ENCODE measurements around the gene LDHAL6A.

LDHAL6A gene

DNA sequence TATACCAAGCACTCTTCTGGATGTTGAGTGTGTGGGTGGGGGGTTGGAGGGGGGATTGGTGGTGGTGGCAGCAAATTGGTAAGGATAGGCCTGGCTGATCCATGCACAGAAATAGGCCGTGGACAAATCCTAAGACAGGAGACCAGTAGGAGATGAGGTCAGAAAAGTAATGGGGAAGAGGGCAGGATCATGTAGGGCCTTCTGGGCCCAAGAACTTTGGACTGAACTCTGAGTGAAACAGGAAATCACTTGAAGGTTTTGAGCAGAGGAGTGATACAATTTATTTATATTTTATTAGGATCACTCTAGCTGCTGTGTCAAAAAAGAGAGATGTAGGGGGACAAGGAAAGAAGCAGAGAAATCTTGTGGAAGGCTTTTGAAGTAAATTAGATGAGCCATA is 42.4 kb downstream of the LDHAL6A start:
- Mint-ChIP-seq H3K9me3 (no peaks in the 10 kb centered on the region), H3K4me3 (no peak overlapping the region), H3K27me3 (ENCODE audit: low read depth) (no peaks in the 10 kb centered on the region), H3K4me1 (ENCODE audit: low read depth) (no peaks in the 10 kb centered on the region), H3K27ac (no peak overlapping the region), H3K36me3 (ENCODE audit: low read depth) (peaks cover 43% of the 10 kb centered on the region)
- DNase-seq (ENCODE audit: low spot score): no peak

DNA sequence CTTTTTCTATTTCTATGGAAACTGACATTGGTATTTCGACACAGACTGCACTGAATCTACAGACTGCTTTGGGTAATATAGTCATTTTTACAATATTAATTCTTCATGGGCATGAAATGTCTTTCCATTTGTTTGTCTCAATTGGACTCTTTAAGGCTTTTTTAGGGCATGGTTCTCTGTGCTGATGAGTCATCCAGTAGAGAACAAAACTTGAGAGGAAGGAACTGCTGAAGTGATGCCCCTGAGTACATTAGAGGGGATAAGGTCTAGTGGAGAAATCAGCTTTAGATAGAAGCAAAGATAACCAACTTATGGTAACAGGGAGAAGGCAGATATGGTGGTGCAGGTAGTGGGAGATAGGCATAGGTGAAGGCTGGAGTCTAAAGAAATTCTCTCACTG is 46.0 kb downstream of the LDHAL6A start:
- H3K4me1 Mint-ChIP-seq (ENCODE audit: low read depth): no peaks in the 10 kb centered on the region
- no peak for DNase-seq (ENCODE audit: low spot score)
- H3K36me3 Mint-ChIP-seq (ENCODE audit: low read depth): peaks cover 47% of the 10 kb centered on the region
- H3K9me3 Mint-ChIP-seq: no peaks in the 10 kb centered on the region
- H3K4me3 Mint-ChIP-seq: no peak overlapping the region
- no peaks in the 10 kb centered on the region for H3K27me3 Mint-ChIP-seq (ENCODE audit: low read depth)
- no peak overlapping the region for H3K27ac Mint-ChIP-seq

DNA sequence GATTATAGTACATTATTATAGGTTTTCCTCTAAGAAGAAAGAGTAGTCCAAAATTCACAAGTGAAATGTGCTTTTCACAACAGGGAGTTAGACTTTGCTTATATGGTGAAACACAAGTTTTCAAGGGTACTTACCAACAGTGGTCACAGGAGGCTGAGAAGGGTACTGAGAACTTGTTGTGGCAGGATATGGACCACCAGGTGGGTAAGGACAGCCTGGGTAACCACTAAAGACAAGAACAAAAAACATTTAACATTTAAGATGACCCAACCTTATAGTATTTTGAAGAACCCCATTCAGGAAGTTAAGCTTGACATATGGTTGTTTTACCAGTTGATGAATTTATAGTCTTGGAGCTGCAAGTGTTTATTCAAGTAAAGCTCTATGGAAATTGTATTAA is 46.7 kb downstream of the LDHAL6A start:
- Mint-ChIP-seq H3K4me3 (no peak overlapping the region), H3K9me3 (no peaks in the 10 kb centered on the region), H3K4me1 (ENCODE audit: low read depth) (no peaks in the 10 kb centered on the region), H3K27ac (no peak overlapping the region), H3K27me3 (ENCODE audit: low read depth) (no peaks in the 10 kb centered on the region), H3K36me3 (ENCODE audit: low read depth) (peaks cover 51% of the 10 kb centered on the region)
- DNase-seq (ENCODE audit: low spot score): no peak

DNA sequence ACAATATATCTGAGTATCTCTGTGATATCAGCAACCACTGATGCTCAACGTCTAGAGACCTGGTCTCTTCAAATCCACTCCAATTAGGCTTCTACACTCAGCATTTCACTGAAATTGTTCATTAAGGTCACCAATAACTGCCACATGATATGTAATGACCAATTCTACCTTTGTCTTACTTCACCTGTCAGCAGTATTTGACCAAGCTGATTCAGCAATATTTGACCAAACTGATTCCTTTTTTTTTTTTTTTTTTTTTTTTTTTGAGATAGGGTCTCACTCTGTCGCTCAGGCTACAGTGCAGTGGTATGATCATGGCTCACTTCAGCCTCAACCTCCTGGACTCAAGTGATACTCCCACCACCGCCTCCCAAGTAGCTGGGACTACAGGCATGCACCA is 65.5 kb downstream of the LDHAL6A start:
- Mint-ChIP-seq H3K27ac (no peak overlapping the region), H3K4me3 (no peak overlapping the region), H3K9me3 (no peaks in the 10 kb centered on the region), H3K4me1 (ENCODE audit: low read depth) (peaks cover 13% of the 10 kb centered on the region), H3K27me3 (ENCODE audit: low read depth) (no peaks in the 10 kb centered on the region), H3K36me3 (ENCODE audit: low read depth) (peaks cover 17% of the 10 kb centered on the region)
- DNase-seq (ENCODE audit: low spot score): no peak

DNA sequence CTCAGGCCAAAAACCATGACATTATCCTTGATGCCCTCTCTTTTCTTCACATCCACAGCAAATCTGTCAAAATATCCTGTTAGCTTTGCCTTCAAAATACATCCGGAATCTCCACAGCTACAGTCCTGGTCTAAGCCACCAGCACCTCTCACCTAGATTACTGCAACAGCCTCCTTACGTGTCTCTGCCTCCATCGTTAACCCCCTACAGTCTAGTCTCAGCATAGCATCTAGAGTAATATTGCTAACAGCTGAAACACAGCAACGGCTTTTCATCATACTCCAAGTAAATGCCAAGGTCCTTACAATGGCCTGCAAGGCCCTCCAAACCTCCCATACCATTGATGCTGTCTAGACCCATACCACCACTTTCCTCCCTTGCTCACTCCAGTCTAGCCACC is 66.7 kb downstream of the LDHAL6A start:
- DNase-seq (ENCODE audit: low spot score): no peak
- Mint-ChIP-seq H3K27me3 (ENCODE audit: low read depth) (no peaks in the 10 kb centered on the region), H3K4me3 (no peak overlapping the region), H3K36me3 (ENCODE audit: low read depth) (peaks cover 24% of the 10 kb centered on the region), H3K4me1 (ENCODE audit: low read depth) (peaks cover 15% of the 10 kb centered on the region), H3K9me3 (no peaks in the 10 kb centered on the region), H3K27ac (peak overlapping the region; percentile 8)

DNA sequence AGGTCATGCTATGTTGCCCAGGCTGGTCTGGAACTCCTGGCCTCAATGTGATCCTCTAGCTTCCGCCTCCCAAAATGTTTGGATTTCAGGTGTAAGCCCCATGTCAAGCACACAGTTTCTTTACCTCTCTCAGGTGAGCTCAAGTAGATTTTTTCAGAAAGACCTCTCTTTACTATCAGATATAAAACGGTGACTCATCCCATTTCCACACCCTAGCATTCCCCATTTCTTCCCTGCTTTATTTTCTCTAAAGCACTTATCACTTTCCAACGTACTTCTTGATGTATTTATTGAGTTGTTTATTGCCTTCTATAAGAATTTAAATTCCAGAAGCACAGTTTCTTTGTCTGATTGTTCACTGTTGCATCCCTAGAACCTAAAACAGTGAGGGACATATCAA is 67.4 kb downstream of the LDHAL6A start:
- H3K4me1 Mint-ChIP-seq (ENCODE audit: low read depth): peaks cover 20% of the 10 kb centered on the region
- peaks cover 24% of the 10 kb centered on the region for H3K36me3 Mint-ChIP-seq (ENCODE audit: low read depth)
- no peak for DNase-seq (ENCODE audit: low spot score)
- no peak overlapping the region for H3K4me3 Mint-ChIP-seq
- no peaks in the 10 kb centered on the region for H3K27me3 Mint-ChIP-seq (ENCODE audit: low read depth)
- no peak overlapping the region for H3K27ac Mint-ChIP-seq
- H3K9me3 Mint-ChIP-seq: no peaks in the 10 kb centered on the region

DNA sequence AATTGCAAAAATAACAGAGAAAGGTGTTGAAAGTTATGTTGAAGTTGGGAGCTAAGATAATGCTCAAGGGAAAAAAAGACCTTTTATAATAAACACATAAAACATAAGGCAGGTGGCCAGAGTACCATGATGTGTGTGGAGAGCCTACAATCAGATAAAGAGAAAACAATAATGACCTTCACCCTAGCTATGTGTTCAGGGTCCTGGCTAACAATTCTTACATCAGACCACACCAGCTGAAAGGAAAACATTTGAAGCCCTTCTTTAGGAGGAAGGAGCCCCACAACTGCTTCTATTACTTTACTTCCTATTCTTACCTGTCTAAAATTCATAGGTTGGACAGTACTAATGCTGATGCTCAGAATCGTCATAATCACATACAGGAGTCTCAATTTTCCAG is 68.6 kb downstream of the LDHAL6A start:
- no peaks in the 10 kb centered on the region for H3K27me3 Mint-ChIP-seq (ENCODE audit: low read depth)
- H3K36me3 Mint-ChIP-seq (ENCODE audit: low read depth): peaks cover 20% of the 10 kb centered on the region
- no peak for DNase-seq (ENCODE audit: low spot score)
- no peaks in the 10 kb centered on the region for H3K9me3 Mint-ChIP-seq
- H3K4me1 Mint-ChIP-seq (ENCODE audit: low read depth): peaks cover 20% of the 10 kb centered on the region
- H3K4me3 Mint-ChIP-seq: no peak overlapping the region
- peak overlapping the region; percentile 39 for H3K27ac Mint-ChIP-seq

DNA sequence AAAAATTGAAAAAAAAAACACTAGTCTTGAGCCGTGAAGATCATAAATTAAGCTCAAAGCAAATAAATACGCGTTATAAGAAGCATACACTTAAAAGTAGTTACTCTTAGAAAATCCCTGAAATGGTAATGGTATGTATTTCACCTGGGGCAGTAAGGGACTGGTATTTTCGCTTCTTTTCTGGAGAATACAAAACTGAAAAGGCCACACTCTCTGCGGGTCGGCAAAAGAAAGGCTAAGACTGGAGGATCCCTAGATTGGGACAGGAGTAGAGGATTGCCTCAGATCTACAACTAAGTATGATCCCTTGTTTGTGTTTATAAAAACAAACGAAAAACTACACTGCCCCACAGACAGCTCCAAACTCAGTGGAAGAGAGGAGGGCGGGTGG is 70.5 kb downstream of the LDHAL6A start:
- DNase-seq (ENCODE audit: low spot score): no peak
- peaks cover 20% of the 10 kb centered on the region for H3K36me3 Mint-ChIP-seq (ENCODE audit: low read depth)
- no peaks in the 10 kb centered on the region for H3K27me3 Mint-ChIP-seq (ENCODE audit: low read depth)
- peaks cover 20% of the 10 kb centered on the region for H3K4me1 Mint-ChIP-seq (ENCODE audit: low read depth)
- H3K9me3 Mint-ChIP-seq: no peaks in the 10 kb centered on the region
- H3K4me3 Mint-ChIP-seq: peak overlapping the region; percentile 100
- peak overlapping the region; percentile 100 for H3K27ac Mint-ChIP-seq

DNA sequence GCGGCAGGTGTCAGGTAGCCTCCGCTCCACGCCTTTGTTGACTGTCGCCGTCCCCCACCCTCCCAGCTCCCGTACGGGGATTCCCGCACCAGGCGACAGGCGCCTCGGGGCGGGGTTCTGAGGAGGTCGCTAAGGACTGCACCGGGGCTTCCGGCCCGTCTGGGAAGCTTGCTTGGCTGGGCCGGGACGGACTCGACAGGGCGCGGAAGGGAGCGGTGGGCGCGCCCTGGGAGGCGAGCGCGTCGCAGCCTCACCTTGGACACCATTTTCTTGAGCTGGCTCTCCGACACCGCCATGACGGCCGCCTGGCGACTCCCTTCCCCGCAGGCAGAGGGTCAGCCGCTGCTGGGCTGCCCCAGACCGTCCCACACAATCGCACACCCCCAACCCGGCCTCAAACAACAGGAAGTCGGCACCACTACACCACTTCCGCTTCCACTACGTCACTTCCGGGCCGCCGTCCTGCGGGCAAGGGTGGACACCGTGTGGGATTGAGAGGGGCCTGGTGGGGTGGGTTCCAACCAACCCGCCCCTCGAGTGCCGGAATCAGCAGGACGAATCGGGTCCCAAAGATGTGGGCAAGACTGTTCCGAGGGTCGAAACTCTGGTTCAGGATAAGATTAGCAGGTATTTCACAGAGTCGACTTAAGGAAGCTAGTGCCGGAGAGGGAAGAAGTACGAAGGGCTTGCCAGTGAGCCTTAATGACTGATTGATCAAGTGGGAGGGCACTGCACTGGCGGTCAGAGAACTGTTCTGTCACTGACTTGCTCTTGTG is 71.1 kb downstream of the LDHAL6A start, which contains the start of gene TSG101:
TSG101 (minus strand) TSS at position 422 of the 776 bp plus-strand sequence; CDS start at position 296, 126 bp downstream.
- Mint-ChIP-seq H3K4me1 (ENCODE audit: low read depth) (peaks cover 22% of the 10 kb centered on the region), H3K36me3 (ENCODE audit: low read depth) (peaks cover 20% of the 10 kb centered on the region), H3K4me3 (peak within 1 kb of the TSS; percentile 100), H3K9me3 (no peaks in the 10 kb centered on the region), H3K27me3 (ENCODE audit: low read depth) (no peaks in the 10 kb centered on the region), H3K27ac (peak within 1 kb of the TSS; percentile 100)
- DNase-seq (ENCODE audit: low spot score): peak; percentile 95

DNA sequence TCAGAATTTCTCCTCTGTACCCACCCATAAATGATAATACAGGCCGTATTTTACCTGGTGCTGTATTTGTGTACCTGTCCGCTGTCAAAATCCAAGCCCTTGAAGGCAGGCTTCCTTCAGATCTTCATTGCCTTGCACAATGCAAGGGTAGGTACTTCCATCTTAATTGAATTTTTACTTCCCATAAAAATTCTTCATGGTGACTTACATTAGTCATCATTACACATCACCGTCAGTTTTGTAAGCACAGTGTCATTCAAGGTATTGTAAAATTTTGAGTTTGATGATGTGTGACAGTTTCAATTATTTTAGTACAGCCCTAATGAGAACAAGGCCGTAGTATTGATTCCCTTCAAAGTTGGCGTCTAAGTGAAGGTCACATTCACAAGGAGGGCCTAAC is 71.9 kb downstream of the LDHAL6A start:
- no peak for DNase-seq (ENCODE audit: low spot score)
- Mint-ChIP-seq H3K9me3 (no peaks in the 10 kb centered on the region), H3K27ac (peak overlapping the region; percentile 100), H3K4me1 (ENCODE audit: low read depth) (peaks cover 15% of the 10 kb centered on the region), H3K36me3 (ENCODE audit: low read depth) (peaks cover 14% of the 10 kb centered on the region), H3K4me3 (peak overlapping the region; percentile 100), H3K27me3 (ENCODE audit: low read depth) (no peaks in the 10 kb centered on the region)
